HK-2 (cell line): ENCODE measurements around the gene SFMBT1.

Experiments used
- DNase-seq: peaks from one replicate; pipeline ENCODE4 v3.0.0-alpha.2; 2018; ENCODE audit not compliant: unreplicated experiment

Gene SFMBT1

GRCh38 chr3:52886049-52886730 is 159.7 kb downstream of the SFMBT1 start:
- DNase-seq = no peak

DNA sequence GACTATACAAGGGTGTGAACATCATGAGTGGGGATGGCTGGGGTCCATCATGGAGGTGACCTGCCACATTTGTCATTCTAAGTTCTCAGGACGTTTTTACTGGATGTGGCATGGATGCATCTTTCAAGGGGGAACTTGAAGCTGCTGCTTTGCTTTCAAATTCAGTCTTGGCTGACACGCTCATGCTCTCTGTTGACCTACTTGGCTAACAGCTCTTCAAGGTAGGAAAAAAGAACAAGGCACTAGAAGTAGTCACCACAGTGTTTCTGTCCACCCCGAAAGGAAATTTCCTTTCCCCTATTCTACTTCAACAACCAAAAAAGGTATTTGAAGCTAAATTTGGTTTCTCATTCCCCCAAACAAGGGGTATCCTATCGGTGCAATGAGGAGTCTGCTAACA is 163.5 kb downstream of the SFMBT1 start:
- no peak for DNase-seq

- no peak for DNase-seq
These were observed 164.0 kb downstream of the SFMBT1 start for GRCh38 chr3:52881871-52882270.

GRCh38 chr3:52880474-52880873 is 165.4 kb downstream of the SFMBT1 start:
- no peak for DNase-seq

- DNase-seq = no peak
These were observed 165.8 kb downstream of the SFMBT1 start for GRCh38 chr3:52880047-52880446.

GRCh38 chr3:52879581-52879980 is 166.3 kb downstream of the SFMBT1 start:
- no peak for DNase-seq

GRCh38 chr3:52879090-52879489 is 166.8 kb downstream of the SFMBT1 start:
- DNase-seq = no peak

- DNase-seq = no peak
These were observed 168.8 kb downstream of the SFMBT1 start for GRCh38 chr3:52877085-52877484.

DNA sequence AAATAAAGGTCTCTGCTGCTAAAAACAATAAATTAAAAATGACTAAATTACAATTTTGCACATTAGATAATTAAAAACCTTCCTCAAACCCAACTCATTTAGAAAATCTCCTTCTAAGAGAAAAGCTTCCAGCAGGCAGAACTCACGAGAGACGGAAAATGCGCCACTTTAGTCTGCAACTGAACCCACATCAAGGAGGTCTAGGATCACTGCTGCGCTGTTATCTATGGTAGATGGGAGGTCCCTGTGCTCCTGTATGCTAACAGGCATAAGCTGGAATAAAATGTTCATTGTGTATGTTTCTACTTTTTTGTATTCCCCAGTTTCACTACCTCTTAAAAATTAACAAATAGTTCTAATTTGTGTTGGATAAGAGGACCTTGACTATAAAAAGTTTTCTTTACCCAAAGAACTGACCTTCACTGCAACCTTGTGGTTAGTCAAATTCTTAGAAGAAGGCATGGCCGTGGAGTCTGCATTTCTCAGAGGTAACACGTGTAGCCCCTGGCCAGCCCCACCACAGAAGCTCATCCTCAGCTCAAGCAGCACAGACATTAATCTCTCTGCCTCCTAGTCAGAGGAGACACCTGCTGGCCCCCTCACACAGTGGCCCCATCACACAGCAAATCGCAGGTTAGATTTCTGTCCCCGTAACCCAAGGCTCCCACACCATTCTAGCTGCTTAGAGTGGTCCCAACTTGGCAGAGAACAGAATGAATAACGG is 170.8 kb downstream of the SFMBT1 start:
- no peak for DNase-seq

DNA sequence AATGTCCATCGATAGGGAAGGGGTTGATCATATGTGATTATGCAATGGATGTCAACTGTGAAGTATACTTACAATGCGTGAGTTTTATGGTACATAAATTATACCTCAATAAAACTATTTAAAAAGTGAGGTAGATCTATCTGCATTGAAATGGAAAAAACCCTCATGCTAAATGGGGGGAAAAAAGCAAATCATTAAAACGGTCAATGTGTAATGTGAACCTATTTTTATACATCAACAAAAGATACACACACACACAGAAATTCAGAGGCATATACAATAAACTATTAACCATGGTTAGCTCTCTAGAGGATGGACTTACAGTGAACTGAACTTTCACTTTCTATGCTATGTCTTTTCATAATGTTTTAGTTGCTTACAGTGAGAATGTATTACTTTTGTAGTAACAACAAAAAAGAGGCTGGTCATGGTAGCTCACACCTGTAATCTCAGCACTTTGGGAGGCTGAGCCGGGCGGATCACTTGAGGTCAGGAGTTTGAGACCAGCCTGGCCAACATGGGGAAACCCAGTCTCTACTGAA is 171.6 kb downstream of the SFMBT1 start:
- no peak for DNase-seq

DNA sequence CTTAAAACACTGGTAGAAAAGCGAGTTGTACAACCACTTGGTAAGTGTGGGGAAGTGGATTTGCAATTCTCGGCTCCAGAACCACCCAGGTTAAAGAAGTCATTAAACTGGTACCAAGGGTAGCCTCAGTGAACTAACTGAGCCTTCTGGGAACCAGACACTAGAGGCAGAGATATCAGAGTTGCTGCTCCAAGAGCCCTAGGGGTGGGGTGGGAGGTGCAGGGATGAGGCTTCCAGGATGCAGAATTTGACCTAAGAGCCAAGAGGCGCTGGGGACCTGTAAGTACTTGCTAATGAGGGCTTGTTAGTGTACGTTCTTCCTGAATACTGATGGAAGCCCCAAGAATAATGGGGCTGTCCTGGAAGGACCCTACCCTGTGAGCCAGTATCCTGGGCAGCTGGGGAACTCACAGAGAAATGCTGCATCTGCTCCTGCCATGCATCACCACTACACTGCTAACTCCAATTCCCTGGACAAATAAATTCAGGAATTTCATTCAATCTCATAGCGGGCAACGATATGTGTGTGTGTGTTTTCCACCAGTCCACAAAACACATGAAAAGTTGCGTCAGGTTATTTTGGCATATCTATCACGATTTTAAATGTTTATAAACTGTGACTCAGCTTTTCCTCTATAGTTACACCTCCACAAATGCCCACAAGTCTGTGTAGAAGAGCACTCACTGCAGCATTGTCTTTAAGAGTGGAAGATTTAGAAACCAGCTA is 172.3 kb downstream of the SFMBT1 start:
- no peak for DNase-seq

DNA sequence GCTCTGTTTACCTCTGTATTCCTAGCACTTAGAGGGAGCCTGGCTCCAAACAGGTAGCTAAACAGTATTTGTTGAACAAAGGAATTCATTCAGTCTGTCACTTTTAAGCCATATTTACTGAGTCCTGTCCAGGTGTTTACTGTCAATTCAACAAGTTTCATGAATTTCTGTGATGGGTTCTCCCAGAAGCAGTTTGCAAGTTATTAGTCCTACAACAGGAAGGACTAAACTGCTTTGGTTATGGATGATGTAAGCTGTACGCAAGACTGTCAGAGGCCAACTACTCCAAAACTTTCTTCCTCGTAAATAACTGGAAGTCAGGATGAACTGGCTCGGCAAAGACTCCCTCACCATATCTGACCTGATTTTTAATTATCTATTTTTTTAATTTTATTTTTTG is 173.6 kb downstream of the SFMBT1 start:
- no peak for DNase-seq

GRCh38 chr3:52871761-52872160 is 174.1 kb downstream of the SFMBT1 start:
- DNase-seq = no peak

DNA sequence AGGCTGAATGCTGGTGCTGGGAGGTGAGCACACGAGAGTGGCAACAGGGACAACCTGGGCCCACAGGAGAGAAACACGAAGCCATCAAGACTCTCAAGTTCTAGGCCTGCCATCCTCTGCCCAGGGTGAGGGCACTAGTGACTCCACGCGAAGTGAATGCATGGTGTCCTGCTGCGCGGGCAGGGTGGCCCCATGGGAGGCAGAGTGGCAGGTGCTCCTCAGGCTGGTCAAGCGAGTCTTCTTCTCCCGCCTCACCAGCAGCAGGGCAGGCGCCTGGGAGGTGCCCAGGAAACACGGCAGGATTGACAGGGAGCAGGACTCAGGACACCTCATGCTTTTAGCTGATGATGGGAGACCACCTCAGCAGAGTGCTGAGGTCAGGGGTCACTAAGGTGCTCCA is 175.4 kb downstream of the SFMBT1 start:
- DNase-seq = no peak

DNA sequence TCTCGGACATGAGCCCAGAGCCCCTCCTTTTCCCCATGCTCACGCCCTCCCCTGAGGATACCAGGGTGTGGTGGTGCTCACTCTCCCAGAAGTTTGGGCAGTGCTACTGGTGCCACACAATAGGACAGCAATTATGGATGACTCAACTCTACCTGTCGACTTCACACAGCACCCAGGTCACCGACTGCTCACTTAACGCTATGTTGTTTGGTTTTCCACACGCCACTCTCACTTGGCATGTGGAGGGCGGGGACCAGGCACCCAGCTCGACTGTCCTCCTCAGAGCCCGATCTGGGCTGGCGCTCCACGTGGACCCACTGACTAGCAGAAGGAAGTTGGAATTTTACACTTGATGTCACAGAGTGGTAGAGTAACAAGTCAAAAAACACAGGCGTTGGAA is 179.4 kb downstream of the SFMBT1 start:
- no peak for DNase-seq

DNA sequence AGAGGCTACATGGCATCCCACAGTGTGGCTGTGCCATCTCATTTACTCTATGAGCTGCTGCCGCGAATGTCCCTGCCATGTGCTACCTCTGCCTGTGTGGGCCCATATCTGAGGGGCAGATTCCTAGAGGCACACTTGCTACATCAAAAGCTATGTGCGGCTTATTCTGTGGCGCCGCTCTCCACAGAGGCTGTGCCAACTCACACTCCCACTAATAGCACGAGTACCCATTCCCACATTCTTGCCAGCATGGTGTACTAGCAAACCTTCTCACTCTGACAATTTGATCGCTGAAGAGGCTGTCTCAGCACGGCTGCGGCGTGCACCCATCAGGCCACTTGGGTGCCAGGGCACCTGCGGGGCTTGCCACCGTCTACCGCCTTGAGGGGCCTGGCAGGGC is 179.9 kb downstream of the SFMBT1 start:
- no peak for DNase-seq

GRCh38 chr3:52860424-52860768 is 185.5 kb downstream of the SFMBT1 start:
- no peak for DNase-seq

DNA sequence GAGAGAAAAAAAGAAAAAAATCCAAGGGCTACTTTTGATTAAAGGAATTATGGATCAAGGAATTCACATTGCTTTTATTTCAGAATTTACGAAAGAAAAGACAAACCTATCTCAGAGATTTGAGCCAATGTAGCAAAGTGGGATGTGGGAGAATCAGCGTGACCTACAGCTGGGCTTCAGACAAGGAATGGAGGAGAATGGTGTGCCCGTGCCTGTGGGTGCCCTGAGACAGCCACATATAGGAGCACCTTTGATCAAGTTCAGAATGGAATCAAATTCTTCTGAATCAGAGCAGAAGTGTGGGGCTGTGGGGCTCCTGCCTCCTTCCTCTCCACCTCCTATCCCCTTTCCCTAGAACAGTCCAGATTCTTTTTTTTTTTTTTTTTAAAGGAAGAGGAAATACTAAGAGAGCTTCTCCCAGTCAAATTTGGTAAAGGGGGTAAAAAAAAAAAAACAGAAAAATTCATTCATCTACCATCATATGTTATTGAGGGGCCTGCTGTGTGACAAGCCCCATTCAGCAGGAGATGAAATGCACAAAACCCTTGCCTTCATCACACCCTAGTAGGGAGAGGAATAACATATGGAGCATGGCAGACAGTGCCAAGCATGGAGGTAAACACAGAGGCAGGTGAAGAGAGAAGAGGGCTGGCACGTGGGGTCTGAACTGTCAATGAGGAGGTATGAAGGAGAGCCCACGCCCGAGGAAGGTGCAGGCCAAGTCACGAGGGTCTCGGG is 186.0 kb downstream of the SFMBT1 start:
- no peak for DNase-seq

- DNase-seq = no peak
These were observed 188.0 kb downstream of the SFMBT1 start for GRCh38 chr3:52857864-52858263.

DNA sequence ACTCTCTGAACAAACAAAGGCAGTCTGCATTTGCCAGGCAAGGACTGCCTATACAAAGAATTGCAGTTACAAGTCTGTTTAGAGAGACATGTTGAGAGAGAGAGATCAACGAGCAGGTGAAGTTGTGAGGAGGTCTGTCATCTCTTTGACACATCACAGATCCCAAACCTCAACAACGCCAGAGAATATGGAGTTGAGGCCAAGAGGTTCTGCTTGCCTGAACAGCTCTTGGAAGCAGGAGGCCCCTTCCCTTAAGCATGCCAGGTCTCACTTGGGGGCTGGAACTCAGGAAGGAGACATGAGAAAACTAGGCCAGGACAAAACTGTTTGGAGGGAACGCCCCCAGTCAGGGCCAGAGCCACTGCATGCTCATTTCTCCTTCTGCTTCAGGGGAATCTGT is 188.7 kb downstream of the SFMBT1 start:
- DNase-seq = no peak

DNA sequence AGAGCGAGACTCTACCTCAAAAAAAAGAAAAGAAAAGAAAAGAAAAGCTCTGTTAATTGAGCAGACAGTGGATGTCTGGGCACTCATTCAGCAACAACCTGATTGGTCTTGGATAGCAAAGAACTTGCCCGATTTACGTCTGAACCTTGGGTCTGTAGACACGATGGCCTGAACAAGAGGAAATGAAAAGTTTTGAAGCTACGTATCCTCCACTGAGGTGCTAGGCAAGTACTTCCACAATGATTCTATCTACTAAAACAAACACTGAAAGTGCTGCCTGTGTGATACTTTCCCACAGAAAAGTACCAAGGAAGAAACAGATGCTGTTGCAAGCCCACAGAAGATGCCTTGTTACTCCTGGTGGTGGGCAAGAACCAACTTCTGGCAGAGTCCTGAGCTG is 189.2 kb downstream of the SFMBT1 start:
- DNase-seq = no peak

DNA sequence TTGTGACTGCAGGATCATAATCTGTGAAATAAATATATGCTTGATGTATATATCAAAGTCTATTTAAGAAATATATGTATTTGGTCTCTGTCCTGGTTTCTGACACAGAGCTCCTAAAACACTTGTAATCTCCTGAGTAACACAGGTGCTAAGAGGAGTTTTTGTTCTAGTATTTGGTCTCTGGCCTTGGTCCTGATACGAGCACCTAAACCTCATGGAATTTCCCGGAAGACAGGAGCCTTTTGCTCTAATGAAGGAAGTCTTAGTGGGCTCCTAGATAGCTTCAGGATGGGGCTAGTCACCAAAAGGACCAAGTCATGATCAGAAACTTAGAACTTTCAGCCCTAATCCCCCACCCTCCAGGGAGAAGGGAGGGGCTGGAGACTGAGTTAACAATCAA is 191.9 kb downstream of the SFMBT1 start:
- no peak for DNase-seq
